Dedifferentiated amniotic fluid mesenchymal stem cell (primary cell): ENCODE results near the gene TAS1R1.

Source experiments
- DNase-seq: peaks from one replicate; pipeline ENCODE4 v3.0.0-alpha.2; 2016; ENCODE audit errors: extremely low spot score

TAS1R1 gene

DNA sequence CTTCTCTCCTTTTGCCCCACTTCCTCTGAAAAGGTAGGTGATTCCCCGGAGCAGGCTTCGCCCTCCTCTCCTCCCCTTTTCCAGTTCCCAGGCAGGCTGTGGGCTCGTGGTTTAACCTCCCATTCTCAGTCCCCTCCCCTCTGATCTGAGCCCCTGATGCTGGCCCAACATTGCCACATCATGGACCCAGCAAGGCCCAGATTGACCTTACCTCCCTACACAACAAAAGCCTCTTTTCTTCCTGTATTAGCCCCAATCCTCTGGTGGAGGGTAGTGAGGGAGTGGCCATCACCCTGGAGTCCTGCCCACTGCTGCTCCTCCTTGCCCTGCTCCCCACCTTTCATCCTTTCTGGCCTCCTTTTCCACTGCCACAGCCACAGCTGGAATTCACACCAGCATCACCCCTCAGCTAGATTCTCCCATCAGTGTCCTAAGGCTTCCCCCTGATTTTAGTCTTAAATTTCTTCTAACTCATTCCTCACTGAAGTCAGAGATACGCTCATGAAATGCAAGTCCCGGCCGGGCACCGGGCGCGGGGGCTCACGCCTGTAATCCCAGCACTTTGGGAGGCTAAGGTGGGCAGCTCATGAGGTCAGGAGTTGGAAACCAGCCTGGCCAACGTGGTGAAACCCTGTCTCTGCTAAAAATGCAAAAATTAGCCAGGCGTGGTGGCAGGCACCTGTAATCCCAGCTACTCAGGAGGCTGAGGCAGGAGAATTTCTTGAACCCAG is 17.7 kb downstream of the TAS1R1 start:
- no peak for DNase-seq

DNA sequence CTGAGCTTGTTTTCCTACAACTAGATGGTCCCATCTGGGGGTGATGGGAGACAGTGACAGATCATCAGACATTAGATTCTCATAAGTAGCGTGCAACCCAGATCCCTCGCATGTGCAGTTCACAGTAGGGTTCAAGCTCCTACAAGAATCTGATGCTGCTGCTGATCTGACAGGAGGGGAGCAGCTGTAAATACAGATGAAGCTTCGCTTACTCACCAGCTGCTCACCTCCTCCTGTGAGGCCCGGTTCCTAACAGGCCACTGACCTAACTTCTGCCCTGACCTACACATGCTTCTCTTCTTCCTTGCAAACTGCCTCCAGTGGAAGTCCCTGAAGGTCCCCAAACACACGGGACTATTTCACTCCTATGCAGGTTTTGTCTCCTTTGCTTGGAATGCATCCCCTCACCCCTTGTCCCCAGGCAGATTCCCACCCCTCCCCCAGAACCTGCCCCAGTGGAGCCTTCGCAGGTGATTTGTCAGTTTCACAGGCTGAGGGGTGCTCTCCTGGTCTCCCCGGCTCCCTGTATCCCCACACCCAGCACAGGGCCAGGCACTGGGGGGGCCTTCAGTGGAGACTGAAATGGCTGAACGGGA is 19.0 kb downstream of the TAS1R1 start:
- no peak for DNase-seq

DNA sequence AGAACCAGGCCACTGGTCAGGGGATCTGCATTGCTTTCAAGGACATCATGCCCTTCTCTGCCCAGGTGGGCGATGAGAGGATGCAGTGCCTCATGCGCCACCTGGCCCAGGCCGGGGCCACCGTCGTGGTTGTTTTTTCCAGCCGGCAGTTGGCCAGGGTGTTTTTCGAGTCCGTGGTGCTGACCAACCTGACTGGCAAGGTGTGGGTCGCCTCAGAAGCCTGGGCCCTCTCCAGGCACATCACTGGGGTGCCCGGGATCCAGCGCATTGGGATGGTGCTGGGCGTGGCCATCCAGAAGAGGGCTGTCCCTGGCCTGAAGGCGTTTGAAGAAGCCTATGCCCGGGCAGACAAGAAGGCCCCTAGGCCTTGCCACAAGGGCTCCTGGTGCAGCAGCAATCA is 19.7 kb downstream of the TAS1R1 start:
- DNase-seq = no peak

DNA sequence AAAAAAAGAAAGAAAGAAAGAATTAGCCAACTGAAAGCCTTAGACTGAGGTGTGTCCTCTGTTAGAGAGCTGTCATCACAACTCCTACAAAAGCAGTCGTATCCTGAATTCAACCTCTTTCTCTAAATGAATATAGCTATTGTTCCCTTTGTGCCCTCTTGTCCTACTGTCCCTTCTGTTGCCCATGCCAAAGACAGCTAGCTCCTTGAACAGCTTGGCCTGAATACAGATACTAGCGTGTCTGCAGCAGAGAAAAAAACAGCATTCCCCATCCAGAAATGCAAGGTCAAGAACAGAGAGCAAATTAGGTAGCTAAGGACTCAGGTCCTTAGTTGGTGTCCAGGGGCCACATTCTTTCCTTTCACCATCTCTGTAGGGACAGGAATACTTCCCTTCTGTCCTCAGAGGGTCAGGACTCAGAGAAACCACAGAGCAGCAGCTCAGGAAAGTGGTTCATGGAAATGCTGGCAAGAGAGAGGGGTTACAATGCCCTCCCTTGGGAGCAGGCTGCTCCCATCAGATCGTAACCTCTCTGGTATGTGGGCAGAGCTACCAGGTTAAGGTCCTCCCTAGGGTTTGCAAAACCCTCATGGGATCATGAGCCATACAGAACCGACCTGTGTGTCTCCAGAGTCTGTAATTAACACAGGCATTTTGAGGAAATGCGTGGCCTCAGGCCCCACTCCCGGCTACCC is 22.9 kb downstream of the TAS1R1 start:
- no peak for DNase-seq

DNA sequence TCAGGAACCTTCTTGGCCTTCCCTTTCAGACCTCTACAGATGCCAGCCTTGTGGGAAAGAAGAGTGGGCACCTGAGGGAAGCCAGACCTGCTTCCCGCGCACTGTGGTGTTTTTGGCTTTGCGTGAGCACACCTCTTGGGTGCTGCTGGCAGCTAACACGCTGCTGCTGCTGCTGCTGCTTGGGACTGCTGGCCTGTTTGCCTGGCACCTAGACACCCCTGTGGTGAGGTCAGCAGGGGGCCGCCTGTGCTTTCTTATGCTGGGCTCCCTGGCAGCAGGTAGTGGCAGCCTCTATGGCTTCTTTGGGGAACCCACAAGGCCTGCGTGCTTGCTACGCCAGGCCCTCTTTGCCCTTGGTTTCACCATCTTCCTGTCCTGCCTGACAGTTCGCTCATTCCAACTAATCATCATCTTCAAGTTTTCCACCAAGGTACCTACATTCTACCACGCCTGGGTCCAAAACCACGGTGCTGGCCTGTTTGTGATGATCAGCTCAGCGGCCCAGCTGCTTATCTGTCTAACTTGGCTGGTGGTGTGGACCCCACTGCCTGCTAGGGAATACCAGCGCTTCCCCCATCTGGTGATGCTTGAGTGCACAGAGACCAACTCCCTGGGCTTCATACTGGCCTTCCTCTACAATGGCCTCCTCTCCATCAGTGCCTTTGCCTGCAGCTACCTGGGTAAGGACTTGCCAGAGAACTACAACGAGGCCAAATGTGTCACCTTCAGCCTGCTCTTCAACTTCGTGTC is 23.7 kb downstream of the TAS1R1 start:
- no peak for DNase-seq

DNA sequence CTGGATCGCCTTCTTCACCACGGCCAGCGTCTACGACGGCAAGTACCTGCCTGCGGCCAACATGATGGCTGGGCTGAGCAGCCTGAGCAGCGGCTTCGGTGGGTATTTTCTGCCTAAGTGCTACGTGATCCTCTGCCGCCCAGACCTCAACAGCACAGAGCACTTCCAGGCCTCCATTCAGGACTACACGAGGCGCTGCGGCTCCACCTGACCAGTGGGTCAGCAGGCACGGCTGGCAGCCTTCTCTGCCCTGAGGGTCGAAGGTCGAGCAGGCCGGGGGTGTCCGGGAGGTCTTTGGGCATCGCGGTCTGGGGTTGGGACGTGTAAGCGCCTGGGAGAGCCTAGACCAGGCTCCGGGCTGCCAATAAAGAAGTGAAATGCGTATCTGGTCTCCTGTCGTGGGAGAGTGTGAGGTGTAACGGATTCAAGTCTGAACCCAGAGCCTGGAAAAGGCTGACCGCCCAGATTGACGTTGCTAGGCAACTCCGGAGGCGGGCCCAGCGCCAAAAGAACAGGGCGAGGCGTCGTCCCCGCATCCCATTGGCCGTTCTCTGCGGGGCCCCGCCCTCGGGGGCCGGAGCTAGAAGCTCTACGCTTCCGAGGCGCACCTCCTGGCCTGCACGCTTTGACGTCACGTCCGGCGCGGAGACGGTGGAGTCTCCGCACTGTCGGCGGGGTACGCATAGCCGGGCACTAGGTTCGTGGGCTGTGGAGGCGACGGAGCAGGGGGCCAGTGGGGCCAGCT is 24.4 kb downstream of the TAS1R1 start, which contains the start of gene ZBTB48:
Gene ZBTB48 (plus strand): TSS at position 621 of the 745 bp plus-strand sequence. CDS start 616 bp downstream, outside the sequence.
- DNase-seq = peak; percentile 97

DNA sequence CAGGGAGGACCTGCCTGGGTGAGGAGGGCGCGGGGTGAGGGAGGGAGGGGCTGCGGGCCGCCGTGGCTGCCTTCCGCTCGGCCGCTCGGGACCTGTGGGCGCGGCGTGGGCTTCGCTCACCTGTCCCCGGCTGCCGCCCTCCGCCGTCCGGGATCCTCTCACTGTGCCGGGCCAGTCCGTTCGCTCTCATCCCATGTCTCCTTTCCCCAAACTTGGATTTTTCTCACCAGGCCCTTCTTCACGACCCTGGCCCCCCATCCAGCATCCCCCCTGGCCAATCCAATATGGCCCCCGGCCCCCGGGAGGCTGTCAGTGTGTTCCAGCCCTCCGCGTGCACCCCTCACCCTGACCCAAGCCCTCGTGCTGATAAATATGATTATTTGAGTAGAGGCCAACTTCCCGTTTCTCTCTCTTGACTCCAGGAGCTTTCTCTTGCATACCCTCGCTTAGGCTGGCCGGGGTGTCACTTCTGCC is 25.0 kb downstream of the TAS1R1 start:
- DNase-seq = no peak

DNA sequence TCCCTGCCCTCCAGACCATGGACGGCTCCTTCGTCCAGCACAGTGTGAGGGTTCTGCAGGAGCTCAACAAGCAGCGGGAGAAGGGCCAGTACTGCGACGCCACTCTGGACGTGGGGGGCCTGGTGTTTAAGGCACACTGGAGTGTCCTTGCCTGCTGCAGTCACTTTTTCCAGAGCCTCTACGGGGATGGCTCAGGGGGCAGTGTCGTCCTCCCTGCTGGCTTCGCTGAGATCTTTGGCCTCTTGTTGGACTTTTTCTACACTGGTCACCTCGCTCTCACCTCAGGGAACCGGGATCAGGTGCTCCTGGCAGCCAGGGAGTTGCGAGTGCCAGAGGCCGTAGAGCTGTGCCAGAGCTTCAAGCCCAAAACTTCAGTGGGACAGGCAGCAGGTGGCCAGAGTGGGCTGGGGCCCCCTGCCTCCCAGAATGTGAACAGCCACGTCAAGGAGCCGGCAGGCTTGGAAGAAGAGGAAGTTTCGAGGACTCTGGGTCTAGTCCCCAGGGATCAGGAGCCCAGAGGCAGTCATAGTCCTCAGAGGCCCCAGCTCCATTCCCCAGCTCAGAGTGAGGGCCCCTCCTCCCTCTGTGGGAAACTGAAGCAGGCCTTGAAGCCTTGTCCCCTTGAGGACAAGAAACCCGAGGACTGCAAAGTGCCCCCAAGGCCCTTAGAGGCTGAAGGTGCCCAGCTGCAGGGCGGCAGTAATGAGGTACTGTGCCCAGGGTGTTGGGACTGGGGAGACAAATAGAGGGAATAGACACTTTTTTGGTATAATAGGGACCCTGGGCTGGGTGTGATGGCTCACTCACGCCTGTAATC is 25.7 kb downstream of the TAS1R1 start:
- DNase-seq = no peak

DNA sequence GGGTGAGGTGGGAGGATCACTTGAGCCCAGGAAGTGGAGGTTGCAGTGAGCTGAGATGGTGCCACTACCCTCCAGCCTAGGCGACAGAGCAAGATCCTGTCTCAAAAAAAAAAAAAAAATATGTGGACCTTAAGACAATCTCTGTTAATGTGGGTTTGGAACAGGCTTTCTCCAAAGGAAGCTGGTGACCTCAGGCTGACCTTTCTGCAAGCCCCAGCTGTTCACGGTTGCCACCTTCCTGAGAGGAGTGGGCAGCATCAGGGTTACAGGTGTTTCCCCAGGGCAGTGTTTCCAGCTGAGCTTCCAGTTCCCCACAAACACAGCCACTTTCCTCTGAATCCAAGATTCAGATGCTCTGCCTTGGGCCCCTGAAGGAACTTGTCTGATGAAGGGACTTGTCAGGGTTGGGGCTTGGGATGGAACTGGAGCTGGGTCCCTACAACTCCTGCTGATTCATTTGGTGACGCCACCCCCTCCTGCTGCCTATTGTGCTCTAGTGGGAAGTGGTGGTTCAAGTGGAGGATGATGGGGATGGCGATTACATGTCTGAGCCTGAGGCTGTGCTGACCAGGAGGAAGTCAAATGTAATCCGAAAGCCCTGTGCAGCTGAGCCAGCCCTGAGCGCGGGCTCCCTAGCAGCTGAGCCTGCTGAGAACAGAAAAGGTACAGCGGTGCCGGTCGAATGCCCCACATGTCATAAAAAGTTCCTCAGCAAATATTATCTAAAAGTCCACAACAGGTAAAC is 26.6 kb downstream of the TAS1R1 start:
- no peak for DNase-seq

DNA sequence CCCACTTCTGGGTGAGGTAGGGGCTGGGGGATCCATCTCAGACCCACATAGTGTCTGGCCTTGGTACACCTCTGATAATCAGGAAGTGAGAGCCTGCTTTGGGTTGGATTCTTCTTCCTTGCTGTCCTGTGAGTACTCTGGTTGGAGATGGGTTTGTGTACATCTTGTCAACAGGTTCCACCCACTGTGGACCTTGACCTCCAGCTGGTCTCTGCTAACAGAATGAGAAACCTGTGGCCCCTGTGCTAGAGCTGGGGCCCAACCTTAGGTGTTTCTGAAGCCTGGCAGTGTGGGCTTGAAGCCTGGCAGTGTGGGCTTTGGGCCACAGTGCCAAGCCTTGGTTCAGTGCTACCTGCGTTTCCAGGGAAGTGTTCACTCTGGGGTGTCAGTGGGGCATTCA is 27.3 kb downstream of the TAS1R1 start:
- DNase-seq = no peak

DNA sequence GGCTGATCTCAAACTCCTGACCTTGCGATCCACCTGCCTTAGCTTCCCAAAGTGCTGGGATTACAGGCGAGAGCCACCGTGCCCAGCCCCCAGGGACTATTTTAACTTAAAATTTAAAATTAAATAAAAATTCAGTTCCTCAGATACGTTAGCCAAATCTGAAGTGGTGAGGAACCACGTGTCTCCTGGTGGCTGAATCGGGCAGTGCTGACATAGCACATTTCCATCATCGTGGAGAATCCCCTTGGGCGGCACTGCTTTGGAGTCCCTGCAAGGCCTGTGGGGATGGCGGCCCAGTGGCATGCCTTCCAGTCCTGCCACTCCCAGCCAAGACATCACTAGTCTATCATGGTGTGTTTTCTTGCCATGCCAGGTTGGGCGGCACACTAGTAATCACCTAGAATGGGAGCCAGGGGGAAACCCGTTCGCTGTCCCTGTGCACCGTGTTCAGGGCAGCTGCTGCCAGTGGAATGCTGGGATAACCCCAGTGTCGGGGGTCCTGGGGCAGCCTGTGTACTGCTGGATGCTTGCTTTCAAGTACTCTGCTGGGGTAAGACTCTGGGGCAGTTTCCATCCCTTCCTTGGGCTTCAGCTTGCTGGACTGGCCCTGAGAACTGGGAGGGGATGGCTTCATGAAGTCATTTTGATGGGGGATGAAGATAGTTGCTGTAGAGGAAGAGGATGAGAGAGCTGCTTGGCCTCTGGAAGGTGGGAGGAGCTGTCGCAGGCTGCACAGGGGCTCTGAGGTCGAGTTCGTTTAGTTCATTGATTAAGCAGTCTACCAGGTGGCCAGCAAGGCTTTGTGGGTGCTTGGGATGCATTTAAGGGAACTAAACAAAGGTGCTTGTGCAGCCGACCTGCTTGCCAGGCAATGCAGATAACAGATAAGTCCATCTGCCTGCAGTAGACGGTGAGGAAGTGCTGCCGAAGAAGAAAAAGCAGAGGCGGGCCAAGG is 29.3 kb downstream of the TAS1R1 start:
- DNase-seq = no peak

DNA sequence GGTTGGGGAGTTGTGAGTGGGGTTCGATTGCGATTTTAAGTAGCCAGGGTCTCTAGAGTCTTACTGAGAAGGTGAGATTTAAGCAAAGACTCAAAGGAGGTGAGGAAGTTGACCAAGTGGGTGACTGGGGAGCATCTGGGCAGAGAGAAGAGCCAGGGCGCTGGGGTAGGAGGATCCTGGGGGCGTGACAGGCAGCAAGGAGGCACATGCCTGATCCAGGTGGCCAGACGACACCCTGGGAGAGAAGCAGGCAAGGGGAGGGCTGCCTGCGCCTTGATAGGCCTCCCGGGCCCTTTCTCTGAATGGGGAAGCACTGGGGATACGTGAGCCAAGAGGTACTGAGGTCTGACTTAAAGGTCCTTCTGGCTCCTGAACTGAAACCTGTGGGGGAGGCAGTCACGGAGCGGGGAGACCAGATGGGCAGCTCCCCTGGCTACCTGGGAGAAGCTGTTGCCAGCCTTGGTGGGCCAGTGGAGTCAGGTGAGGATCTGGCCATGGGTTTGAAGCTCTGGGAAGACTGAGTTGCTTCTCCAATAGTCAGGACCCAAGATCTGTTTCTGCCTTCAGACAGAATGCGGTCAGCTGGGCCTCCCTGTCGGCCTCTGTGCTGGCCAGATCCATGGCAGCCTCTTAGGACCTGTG is 30.1 kb downstream of the TAS1R1 start:
- no peak for DNase-seq

DNA sequence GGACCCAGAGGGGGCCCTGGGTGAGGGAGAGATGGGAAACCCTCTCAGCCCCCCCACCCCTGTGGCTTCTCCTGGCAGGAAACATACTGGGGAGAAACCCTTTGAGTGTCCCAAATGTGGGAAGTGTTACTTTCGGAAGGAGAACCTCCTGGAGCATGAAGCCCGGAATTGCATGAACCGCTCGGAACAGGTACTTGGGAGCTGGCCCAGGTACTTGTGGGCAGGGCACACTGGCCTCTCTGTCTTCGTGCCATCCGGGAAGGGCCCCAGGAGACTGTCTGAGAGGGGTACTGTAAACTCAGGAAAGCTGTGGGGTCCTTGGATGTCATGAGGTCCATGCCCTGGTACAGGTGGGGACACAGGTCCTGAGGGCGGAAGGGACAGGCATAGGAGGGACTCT is 30.7 kb downstream of the TAS1R1 start:
- no peak for DNase-seq

DNA sequence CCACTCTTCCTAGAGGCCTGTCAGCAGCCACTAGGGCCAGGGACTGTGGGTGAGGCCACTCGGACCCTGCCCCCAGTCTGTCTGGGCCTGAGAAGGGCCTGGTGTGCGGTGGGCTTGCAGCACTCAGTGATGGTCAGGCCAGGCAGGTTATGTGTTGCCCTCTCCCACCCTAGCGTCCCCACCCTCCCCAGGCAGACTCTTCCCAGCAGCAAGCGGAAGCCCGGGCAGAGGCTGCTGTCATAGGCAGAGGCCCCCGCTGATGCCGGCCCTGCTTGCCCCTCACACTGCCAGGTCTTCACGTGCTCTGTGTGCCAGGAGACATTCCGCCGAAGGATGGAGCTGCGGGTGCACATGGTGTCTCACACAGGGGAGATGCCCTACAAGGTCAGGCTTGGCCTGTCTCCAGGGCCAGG is 31.3 kb downstream of the TAS1R1 start:
- no peak for DNase-seq

DNA sequence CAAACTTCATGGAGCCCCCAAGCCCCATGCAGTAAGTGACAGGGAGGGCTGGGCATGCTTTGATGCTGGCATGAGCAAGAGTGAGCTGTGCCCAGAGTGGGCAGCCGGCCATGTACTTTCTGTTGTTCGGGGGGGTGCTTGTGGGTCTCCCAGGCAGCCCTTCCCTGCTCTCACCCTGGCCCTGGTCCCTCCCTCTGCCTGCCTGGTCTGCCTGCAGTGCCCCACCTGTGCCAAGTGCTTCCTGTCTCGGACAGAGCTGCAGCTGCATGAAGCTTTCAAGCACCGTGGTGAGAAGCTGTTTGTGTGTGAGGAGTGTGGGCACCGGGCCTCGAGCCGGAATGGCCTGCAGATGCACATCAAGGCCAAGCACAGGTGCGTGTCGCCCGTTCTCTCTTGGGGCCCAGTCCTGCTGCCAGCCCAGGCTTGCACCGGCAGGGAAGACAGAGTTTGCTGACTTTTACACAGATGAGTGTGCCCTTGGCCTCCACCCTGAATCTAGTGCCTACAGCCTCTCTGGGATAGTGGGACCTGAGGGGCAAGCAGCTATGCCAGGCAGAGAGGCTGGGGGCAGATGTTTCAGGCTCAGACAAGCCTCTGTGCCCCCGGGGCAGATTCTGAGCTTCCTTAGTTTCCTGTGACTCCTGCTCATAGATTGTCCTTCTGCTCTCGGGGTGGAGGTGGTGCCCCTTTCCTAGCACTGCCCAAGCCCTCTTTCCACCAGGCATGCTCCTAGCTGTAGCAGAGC is 32.3 kb downstream of the TAS1R1 start:
- no peak for DNase-seq

DNA sequence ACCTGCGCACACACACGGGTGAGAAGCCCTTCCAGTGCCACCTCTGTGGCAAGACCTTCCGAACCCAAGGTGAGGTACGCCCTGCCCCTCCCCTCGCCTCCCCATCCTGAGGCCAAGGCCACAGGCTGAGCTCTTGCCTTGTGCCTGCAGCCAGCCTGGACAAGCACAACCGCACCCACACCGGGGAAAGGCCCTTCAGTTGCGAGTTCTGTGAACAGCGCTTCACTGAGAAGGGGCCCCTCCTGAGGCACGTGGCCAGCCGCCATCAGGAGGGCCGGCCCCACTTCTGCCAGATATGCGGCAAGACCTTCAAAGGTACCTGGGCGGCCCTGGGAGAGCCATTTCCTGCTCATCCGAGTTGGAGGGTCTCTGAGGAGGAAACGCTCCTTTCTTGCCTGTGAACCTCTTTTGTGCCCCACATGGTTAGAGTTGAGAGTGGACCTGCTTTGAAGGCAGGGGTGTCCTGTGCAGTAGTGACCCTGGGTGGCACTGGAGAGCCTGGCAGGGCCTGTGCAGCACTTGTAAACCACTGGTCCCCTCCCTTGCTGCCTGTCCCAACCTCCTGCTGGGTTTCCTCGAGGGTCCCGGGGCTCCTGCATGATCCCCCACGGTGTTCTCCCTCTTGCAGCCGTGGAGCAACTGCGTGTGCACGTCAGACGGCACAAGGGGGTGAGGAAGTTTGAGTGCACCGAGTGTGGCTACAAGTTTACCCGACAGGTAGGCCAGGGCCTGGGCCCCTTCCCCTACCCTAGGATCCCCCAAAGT is 33.2 kb downstream of the TAS1R1 start:
- no peak for DNase-seq
